Astrocyte (in vitro differentiated cells and primary cell): ENCODE measurements around the gene ITGB1. TPM values are rescaled to one million over a fixed set of nuclear protein-coding genes. Genes with fewer than 3 reads are reported as not detected.
A peak's percentile ranks its signal among the peaks of the same experiment; 100 is the strongest.

ENCODE experiments used
- DNase-seq: peaks from one replicate; pipeline ENCODE4 v3.0.0-alpha.2; 2010; ENCODE audit warnings: low read depth
- FAIRE-seq: peaks from 2 replicates; lab custom pipeline; 2011; peaks lifted over from hg19 to GRCh38; lab: Jason Lieb, UNC
- H2AFZ ChIP-seq: 2 replicates; pipeline ENCODE4 v1.6.0; 2012; ENCODE audit warnings: low read depth, low read length, inconsistent platforms
- H3K27ac ChIP-seq: 2 replicates; pipeline ENCODE4 v1.5.1; 2011; ENCODE audit warnings: low read depth, low read length, inconsistent platforms
- H3K27me3 ChIP-seq: 2 replicates; pipeline ENCODE4 v1.6.0; 2011; ENCODE audit warnings: low read length, inconsistent platforms; ENCODE audit not compliant: insufficient read depth
- H3K36me3 ChIP-seq: 2 replicates; pipeline ENCODE4 v1.5.1; 2011; ENCODE audit warnings: low read length, inconsistent platforms; ENCODE audit not compliant: insufficient read depth
- H3K4me1 ChIP-seq: 2 replicates; pipeline ENCODE4 v1.5.1; 2011; ENCODE audit warnings: low read length, inconsistent platforms; ENCODE audit not compliant: insufficient read depth
- H3K4me2 ChIP-seq: 2 replicates; pipeline ENCODE4 v1.6.0; 2012; ENCODE audit warnings: low read length, inconsistent platforms
- H3K4me3 ChIP-seq: 2 replicates; pipeline ENCODE4 v1.5.1; 2011; ENCODE audit warnings: low read depth, mild to moderate bottlenecking, low read length, inconsistent platforms; ENCODE audit not compliant: insufficient read depth
- H3K79me2 ChIP-seq: 2 replicates; pipeline ENCODE4 v1.6.0; 2012; ENCODE audit warnings: mild to moderate bottlenecking, low read length, inconsistent platforms; ENCODE audit not compliant: insufficient read depth
- H3K9ac ChIP-seq: 2 replicates; pipeline ENCODE4 v1.6.0; 2012; ENCODE audit warnings: mild to moderate bottlenecking, low read length, inconsistent platforms
- H3K9me3 ChIP-seq: 2 replicates; pipeline ENCODE4 v1.5.1; 2012; ENCODE audit warnings: low read depth, mild to moderate bottlenecking, low read length, inconsistent platforms; ENCODE audit not compliant: insufficient read depth
- H4K20me1 ChIP-seq: 2 replicates; pipeline ENCODE4 v1.6.0; 2012; ENCODE audit warnings: low read length, inconsistent platforms; ENCODE audit not compliant: insufficient read depth
- H3K27ac Mint-ChIP-seq: one replicate; pipeline ENCODE4 v1.8.0; 2021; ENCODE audit warnings: mild to moderate bottlenecking, mixed read lengths; ENCODE audit not compliant: unreplicated experiment
- H3K27me3 Mint-ChIP-seq: one replicate; pipeline ENCODE4 v1.8.0; 2021; ENCODE audit warnings: low read depth, mixed read lengths; ENCODE audit not compliant: unreplicated experiment
- H3K36me3 Mint-ChIP-seq: one replicate; pipeline ENCODE4 v1.8.0; 2021; ENCODE audit warnings: low read depth, mixed read lengths; ENCODE audit not compliant: unreplicated experiment
- H3K4me1 Mint-ChIP-seq: one replicate; pipeline ENCODE4 v1.8.0; 2021; ENCODE audit warnings: low read depth, mixed read lengths; ENCODE audit not compliant: unreplicated experiment
- H3K4me3 Mint-ChIP-seq: one replicate; pipeline ENCODE4 v1.8.0; 2021; ENCODE audit warnings: mild to moderate bottlenecking, moderate library complexity, mixed read lengths; ENCODE audit not compliant: unreplicated experiment
- H3K9me3 Mint-ChIP-seq: one replicate; pipeline ENCODE4 v1.8.0; 2021; ENCODE audit warnings: mild to moderate bottlenecking, mixed read lengths; ENCODE audit not compliant: unreplicated experiment
- EZH2 ChIP-seq: IDR thresholded peaks from 2 replicates; pipeline ENCODE4 v1.6.1; 2012; ENCODE audit warnings: mild to moderate bottlenecking, low read length, inconsistent platforms; ENCODE audit not compliant: insufficient read depth
- total RNA-seq: library from RNA; stranded (reverse); gene quantifications from 2 replicates; pipeline ENCODE4 v1.2.1, GENCODE V29; 2021
- TF ChIP-seq, protein P1 (sequence below): IDR thresholded peaks from 2 replicates; pipeline ENCODE4 v1.5.1; 2011; ENCODE audit warnings: low read depth, mild to moderate bottlenecking, inconsistent platforms, low read length, moderate library complexity; ENCODE audit not compliant: insufficient read depth

The ITGB1 gene
- total RNA-seq, 1 donor from 2014 or later: 2,575 TPM

DNA sequence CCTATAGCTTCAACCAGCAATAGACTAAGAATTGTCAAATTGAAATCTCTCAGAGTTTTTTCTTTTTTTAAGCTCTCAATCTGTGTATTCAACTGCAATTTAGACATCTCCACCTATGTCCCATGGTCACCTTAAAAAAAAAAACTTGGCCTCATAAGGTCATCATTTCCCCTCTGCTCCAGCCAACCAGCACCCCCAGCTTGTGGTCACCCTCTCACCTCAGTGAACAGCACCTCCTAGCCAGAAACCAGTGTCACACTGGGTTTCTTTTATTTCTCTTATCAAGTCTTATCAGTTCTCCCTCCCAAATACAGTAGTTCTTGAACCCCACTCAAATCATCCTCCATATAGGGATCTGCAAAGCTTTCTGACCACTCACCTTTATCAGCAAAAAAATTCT, 4.0 kb downstream of the ITGB1 start:
- Histone ChIP-seq H3K36me3 (peaks cover 18% of the 10 kb centered on the region), H3K9me3 (no peaks in the 10 kb centered on the region), H3K27ac (peak overlapping the region; percentile 92), H4K20me1 (peaks cover 82% of the 10 kb centered on the region), H3K4me3 (peak overlapping the region; percentile 94), H3K4me1 (peaks cover 50% of the 10 kb centered on the region), H3K9ac (peak overlapping the region; percentile 100), H2AFZ (no peak overlapping the region), H3K27me3 (no peaks in the 10 kb centered on the region), H3K4me2 (peak overlapping the region; percentile 97), H3K79me2 (peaks cover 96% of the 10 kb centered on the region)
- Mint-ChIP-seq H3K4me1 (peaks cover 35% of the 10 kb centered on the region), H3K27ac (peak overlapping the region; percentile 93), H3K27me3 (no peaks in the 10 kb centered on the region), H3K4me3 (peak overlapping the region; percentile 92), H3K9me3 (no peaks in the 10 kb centered on the region), H3K36me3 (peaks cover 13% of the 10 kb centered on the region)
- TF ChIP-seq, protein P1, sequence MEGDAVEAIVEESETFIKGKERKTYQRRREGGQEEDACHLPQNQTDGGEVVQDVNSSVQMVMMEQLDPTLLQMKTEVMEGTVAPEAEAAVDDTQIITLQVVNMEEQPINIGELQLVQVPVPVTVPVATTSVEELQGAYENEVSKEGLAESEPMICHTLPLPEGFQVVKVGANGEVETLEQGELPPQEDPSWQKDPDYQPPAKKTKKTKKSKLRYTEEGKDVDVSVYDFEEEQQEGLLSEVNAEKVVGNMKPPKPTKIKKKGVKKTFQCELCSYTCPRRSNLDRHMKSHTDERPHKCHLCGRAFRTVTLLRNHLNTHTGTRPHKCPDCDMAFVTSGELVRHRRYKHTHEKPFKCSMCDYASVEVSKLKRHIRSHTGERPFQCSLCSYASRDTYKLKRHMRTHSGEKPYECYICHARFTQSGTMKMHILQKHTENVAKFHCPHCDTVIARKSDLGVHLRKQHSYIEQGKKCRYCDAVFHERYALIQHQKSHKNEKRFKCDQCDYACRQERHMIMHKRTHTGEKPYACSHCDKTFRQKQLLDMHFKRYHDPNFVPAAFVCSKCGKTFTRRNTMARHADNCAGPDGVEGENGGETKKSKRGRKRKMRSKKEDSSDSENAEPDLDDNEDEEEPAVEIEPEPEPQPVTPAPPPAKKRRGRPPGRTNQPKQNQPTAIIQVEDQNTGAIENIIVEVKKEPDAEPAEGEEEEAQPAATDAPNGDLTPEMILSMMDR: no peak
- no peak for TF ChIP-seq EZH2
- no peak for FAIRE-seq
- DNase-seq: no peak

DNA sequence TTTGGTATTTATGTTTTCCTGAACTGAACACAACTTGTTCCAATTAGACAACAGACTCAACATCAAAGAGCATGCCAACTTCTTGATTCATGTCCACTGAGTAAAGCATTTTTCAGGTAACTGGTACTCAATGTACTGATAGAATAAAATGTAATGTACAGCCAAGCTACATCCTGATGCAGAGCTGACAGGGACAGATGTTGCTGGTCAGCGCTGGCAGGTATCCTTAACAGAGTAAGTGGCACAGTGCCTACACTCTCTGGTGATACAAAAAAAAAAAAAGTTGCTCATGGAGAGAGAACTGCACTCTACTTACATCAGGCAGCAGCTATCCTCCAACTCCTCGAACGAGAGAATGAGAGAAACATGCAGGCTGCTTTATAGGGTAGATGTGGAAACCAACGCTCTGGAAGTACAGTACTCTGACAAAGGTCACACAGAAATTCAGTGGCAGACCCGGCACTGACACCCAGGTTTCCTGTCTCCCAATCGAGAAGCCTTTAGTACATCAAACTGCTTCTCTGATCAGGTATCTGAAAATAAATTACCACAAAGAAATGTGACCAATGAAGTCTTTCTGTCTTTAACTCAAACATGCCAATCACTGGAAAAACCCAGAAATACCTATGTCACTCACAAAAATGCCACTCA, 4.6 kb downstream of the ITGB1 start:
- peaks cover 13% of the 10 kb centered on the region for H3K36me3 Mint-ChIP-seq
- peak overlapping the region; percentile 93 for H3K27ac Mint-ChIP-seq
- Histone ChIP-seq H3K4me1 (peaks cover 50% of the 10 kb centered on the region), H3K4me2 (peak overlapping the region; percentile 97), H3K36me3 (peaks cover 20% of the 10 kb centered on the region), H3K4me3 (peak overlapping the region; percentile 94), H3K79me2 (peaks cover 96% of the 10 kb centered on the region), H3K9ac (peak overlapping the region; percentile 100), H3K27me3 (no peaks in the 10 kb centered on the region), H2AFZ (no peak overlapping the region), H3K9me3 (no peaks in the 10 kb centered on the region), H4K20me1 (peaks cover 89% of the 10 kb centered on the region), H3K27ac (peak overlapping the region; percentile 92)
- FAIRE-seq (no peak), DNase-seq (no peak)
- no peak for TF ChIP-seq EZH2
- TF ChIP-seq, protein P1: no peak
- peak overlapping the region; percentile 92 for H3K4me3 Mint-ChIP-seq
- H3K4me1 Mint-ChIP-seq: peaks cover 40% of the 10 kb centered on the region
- H3K27me3 Mint-ChIP-seq: no peaks in the 10 kb centered on the region
- H3K9me3 Mint-ChIP-seq: no peaks in the 10 kb centered on the region
